Epithelial cell of esophagus (primary cell): Measurements from ENCODE around the gene OSBPL1A.

ENCODE experiments used
- DNase-seq: peaks from one replicate; pipeline ENCODE4 v3.0.0; 2010; ENCODE audit warnings: low read depth
- H3K4me3 ChIP-seq: 2 replicates; pipeline ENCODE4 v1.5.1; 2011; ENCODE audit warnings: mild to moderate bottlenecking, low read length, control low read depth
- CTCF ChIP-seq: IDR thresholded peaks from 2 replicates; pipeline ENCODE4 v1.5.1; 2011; ENCODE audit warnings: low read depth, mild to moderate bottlenecking, low read length, control low read depth, inconsistent platforms; ENCODE audit not compliant: insufficient read depth; ENCODE audit errors: missing control alignments

Gene OSBPL1A

GRCh38 chr18:24322584-24323136, 75.0 kb downstream of the OSBPL1A start:
- no peak overlapping the region for H3K4me3 ChIP-seq

GRCh38 chr18:24321071-24321470, 76.6 kb downstream of the OSBPL1A start:
- no peak overlapping the region for H3K4me3 ChIP-seq
- no peak for DNase-seq
- no peak for TF ChIP-seq CTCF

More at GRCh38 chr18:24322584-24323136, 75.0 kb downstream of the OSBPL1A start:
- no peak for DNase-seq
- no peak for TF ChIP-seq CTCF

- TF ChIP-seq CTCF, result no peak
- no peak for DNase-seq
- H3K4me3 ChIP-seq, result no peak overlapping the region
Observed at GRCh38 chr18:24319757-24320156, 77.9 kb downstream of the OSBPL1A start.

GRCh38 chr18:24317370-24317769, 80.3 kb downstream of the OSBPL1A start:
- TF ChIP-seq CTCF, result no peak
- H3K4me3 ChIP-seq, result no peak overlapping the region
- DNase-seq, result no peak

- no peak overlapping the region for H3K4me3 ChIP-seq
- peak; percentile 2 for DNase-seq
- TF ChIP-seq CTCF, result no peak
Observed at GRCh38 chr18:24315170-24315569, 82.5 kb downstream of the OSBPL1A start.

GRCh38 chr18:24306201-24306600, 91.4 kb downstream of the OSBPL1A start:
- H3K4me3 ChIP-seq, result no peak overlapping the region
- no peak for TF ChIP-seq CTCF
- no peak for DNase-seq

- no peak overlapping the region for H3K4me3 ChIP-seq
- no peak for TF ChIP-seq CTCF
- DNase-seq, result peak; percentile 33
Observed at GRCh38 chr18:24300703-24301102, 96.9 kb downstream of the OSBPL1A start.
